Ishikawa (cell line): Measurements from ENCODE around the gene ZNF582.

Experiments
- CEBPB ChIP-seq: IDR thresholded peaks from 2 replicates; pipeline ENCODE4 v1.6.1; 2012
- CREB1 ChIP-seq: IDR thresholded peaks from 2 replicates; pipeline ENCODE4 v1.6.1; 2012; ENCODE audit warnings: low read depth
- EP300 ChIP-seq: IDR thresholded peaks from 2 replicates; pipeline ENCODE4 v1.6.1; 2012; ENCODE audit warnings: borderline replicate concordance
- FOXM1 ChIP-seq: IDR thresholded peaks from 2 replicates; pipeline ENCODE4 v1.6.1; 2012; ENCODE audit warnings: low read depth, borderline replicate concordance
- MAX ChIP-seq: IDR thresholded peaks from 2 replicates; pipeline ENCODE4 v1.6.1; 2012
- NFIC ChIP-seq: IDR thresholded peaks from 2 replicates; pipeline ENCODE4 v1.6.1; 2012
- RAD21 ChIP-seq: IDR thresholded peaks from 2 replicates; pipeline ENCODE4 v1.6.1; 2012; ENCODE audit warnings: low read depth
- REST ChIP-seq: IDR thresholded peaks from 2 replicates; pipeline ENCODE4 v1.6.1; 2012; ENCODE audit warnings: low read depth, mild to moderate bottlenecking
- TAF1 ChIP-seq: IDR thresholded peaks from 2 replicates; pipeline ENCODE4 v1.6.1; 2012; ENCODE audit warnings: low read depth, mild to moderate bottlenecking
- TCF12 ChIP-seq: IDR thresholded peaks from 2 replicates; pipeline ENCODE4 v1.6.1; 2012; ENCODE audit warnings: low read depth

GRCh38 chr19:56423276-56423984 lies 30.1 kb upstream of the ZNF582 start:
- TF ChIP-seq NFIC, result no peak
- no peak for TF ChIP-seq CEBPB
- TF ChIP-seq RAD21, result no peak
- no peak for TF ChIP-seq TCF12
- TF ChIP-seq EP300, result no peak
- TF ChIP-seq TAF1, result no peak
- TF ChIP-seq MAX, result no peak
- no peak for TF ChIP-seq FOXM1
- no peak for TF ChIP-seq CREB1
- TF ChIP-seq REST, result no peak
